Astrocyte (in vitro differentiated cells and primary cell): ENCODE results near the gene PODNL1.

Experiments
- EZH2 ChIP-seq: IDR thresholded peaks from 2 replicates; pipeline ENCODE4 v1.6.1; 2012; ENCODE audit warnings: mild to moderate bottlenecking, low read length, inconsistent platforms; ENCODE audit not compliant: insufficient read depth
- TF ChIP-seq, protein P1 (sequence below): IDR thresholded peaks from 2 replicates; pipeline ENCODE4 v1.5.1; 2011; ENCODE audit warnings: low read depth, mild to moderate bottlenecking, inconsistent platforms, low read length, moderate library complexity; ENCODE audit not compliant: insufficient read depth

DNA sequence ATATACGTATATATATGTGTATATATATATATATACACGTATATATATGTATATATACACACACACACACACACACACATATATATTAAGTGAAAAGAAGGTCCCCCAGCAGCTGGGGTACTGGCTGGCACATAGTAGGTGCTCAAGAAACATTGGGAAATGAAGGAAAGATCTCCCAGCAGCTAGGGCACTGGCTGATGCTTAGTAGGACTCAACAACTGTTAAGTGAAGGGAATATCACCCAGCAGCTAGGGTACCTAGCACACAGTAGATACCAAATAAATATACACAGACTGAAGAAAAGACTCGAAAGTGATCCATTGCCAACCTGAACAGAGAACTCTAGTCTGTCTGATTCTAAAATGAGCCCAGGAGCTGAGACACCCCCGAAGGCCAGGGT is 12.2 kb downstream of the PODNL1 start:
- TF ChIP-seq, protein P1, sequence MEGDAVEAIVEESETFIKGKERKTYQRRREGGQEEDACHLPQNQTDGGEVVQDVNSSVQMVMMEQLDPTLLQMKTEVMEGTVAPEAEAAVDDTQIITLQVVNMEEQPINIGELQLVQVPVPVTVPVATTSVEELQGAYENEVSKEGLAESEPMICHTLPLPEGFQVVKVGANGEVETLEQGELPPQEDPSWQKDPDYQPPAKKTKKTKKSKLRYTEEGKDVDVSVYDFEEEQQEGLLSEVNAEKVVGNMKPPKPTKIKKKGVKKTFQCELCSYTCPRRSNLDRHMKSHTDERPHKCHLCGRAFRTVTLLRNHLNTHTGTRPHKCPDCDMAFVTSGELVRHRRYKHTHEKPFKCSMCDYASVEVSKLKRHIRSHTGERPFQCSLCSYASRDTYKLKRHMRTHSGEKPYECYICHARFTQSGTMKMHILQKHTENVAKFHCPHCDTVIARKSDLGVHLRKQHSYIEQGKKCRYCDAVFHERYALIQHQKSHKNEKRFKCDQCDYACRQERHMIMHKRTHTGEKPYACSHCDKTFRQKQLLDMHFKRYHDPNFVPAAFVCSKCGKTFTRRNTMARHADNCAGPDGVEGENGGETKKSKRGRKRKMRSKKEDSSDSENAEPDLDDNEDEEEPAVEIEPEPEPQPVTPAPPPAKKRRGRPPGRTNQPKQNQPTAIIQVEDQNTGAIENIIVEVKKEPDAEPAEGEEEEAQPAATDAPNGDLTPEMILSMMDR = no peak
- no peak for TF ChIP-seq EZH2
